WTC11 (cell line): Measurements from ENCODE around the gene NDUFV1. TPM values are rescaled to one million over a fixed set of nuclear protein-coding genes. Genes with fewer than 3 reads are reported as not detected.
"Not testable (repeated sequence)": the region's sequence is repeated elsewhere in the genome, so short reads cannot be mapped to it uniquely, and the experiment has no call there.

Experiments
- ATAC-seq: fragments of 200-7000 bp; cut with Tn5 transposase; 2 replicates; pipeline ENCODE4 v1.10.0; 2021; ENCODE audit warnings: mild to moderate bottlenecking, moderate library complexity
- CTCF ChIA-PET: fragments of 300-600 bp; sonication (Branson Sonifier 250); formaldehyde crosslinking; loops from one replicate; lab custom pipeline; 2021; ENCODE audit warnings: antibody characterized with exemption; lab: Charles Lee
- POLR2A ChIA-PET: fragments of 350-600 bp; sonication (Branson Sonifier 250); formaldehyde crosslinking; loops from one replicate; lab custom pipeline; 2021; ENCODE audit warnings: antibody characterized with exemption; lab: Charles Lee
- DNase-seq: peaks from one replicate; pipeline ENCODE4 v3.0.0; 2021; ENCODE audit warnings: low spot score
- H3K27ac Mint-ChIP-seq: 2 replicates; pipeline ENCODE4 v1.8.0; 2021; ENCODE audit warnings: mixed read lengths
- H3K27me3 Mint-ChIP-seq: 2 replicates; pipeline ENCODE4 v1.8.0; 2021; ENCODE audit warnings: low read depth, mild to moderate bottlenecking, moderate library complexity, mixed read lengths
- H3K36me3 Mint-ChIP-seq: 2 replicates; pipeline ENCODE4 v1.8.0; 2021; ENCODE audit warnings: mixed read lengths
- H3K4me1 Mint-ChIP-seq: 2 replicates; pipeline ENCODE4 v1.8.0; 2022; ENCODE audit warnings: mixed read lengths
- H3K4me3 Mint-ChIP-seq: 2 replicates; pipeline ENCODE4 v1.8.0; 2021; ENCODE audit warnings: mild to moderate bottlenecking, moderate library complexity, mixed read lengths
- H3K9me3 Mint-ChIP-seq: 2 replicates; pipeline ENCODE4 v1.8.0; 2021; ENCODE audit warnings: mixed read lengths
- JUN ChIP-seq: sonication (generic); formaldehyde crosslinking; IDR thresholded peaks from 2 replicates; pipeline ENCODE4 v1.8.0; 2023; ENCODE audit warnings: mild to moderate bottlenecking, missing genetic modification reagents
- PREB ChIP-seq: sonication (generic); formaldehyde crosslinking; IDR thresholded peaks from 2 replicates; pipeline ENCODE4 v1.8.1; 2022; ENCODE audit warnings: mild to moderate bottlenecking, missing genetic modification reagents, moderate library complexity, borderline replicate concordance
- SMAD3 ChIP-seq: sonication (generic); formaldehyde crosslinking; IDR thresholded peaks from 2 replicates; pipeline ENCODE4 v1.8.0; 2022; ENCODE audit warnings: missing genetic modification reagents, mild to moderate bottlenecking, borderline replicate concordance
- SP1 ChIP-seq: sonication (generic); formaldehyde crosslinking; conservative IDR thresholded peaks from 2 replicates; pipeline ENCODE4 v1.8.1; 2022; ENCODE audit warnings: missing genetic modification reagents
- ZBTB21 ChIP-seq: sonication (generic); formaldehyde crosslinking; IDR thresholded peaks from 2 replicates; pipeline ENCODE4 v1.8.1; 2023; ENCODE audit warnings: mild to moderate bottlenecking, missing genetic modification reagents, borderline replicate concordance
- ZMAT4 ChIP-seq: fragments of 250-450 bp; sonication (Bioruptor Pico); IDR thresholded peaks from 2 replicates; pipeline ENCODE4 v1.9.0; 2021; ENCODE audit warnings: mild to moderate bottlenecking
- ZNF423 ChIP-seq: fragments of 250-450 bp; sonication (Bioruptor Pico); IDR thresholded peaks from 2 replicates; pipeline ENCODE4 v2.1.2; 2022; ENCODE audit warnings: mild to moderate bottlenecking, moderate library complexity
- ZNF512 ChIP-seq: sonication (generic); formaldehyde crosslinking; IDR thresholded peaks from 2 replicates; pipeline ENCODE4 v1.8.1; 2022; ENCODE audit warnings: missing genetic modification reagents, borderline replicate concordance
- ZNF671 ChIP-seq: fragments of 250-450 bp; sonication (Bioruptor Pico); IDR thresholded peaks from 2 replicates; pipeline ENCODE4 v1.8.0; 2021; ENCODE audit warnings: mild to moderate bottlenecking
- total RNA-seq: library from RNA; stranded (reverse); gene quantifications from 3 replicates; pipeline ENCODE4 v1.2.3, GENCODE V29; 2021
- TF ChIP-seq, protein P1 (sequence below): sonication (generic); formaldehyde crosslinking; IDR thresholded peaks from 2 replicates; pipeline ENCODE4 v1.8.0; 2022; ENCODE audit warnings: mild to moderate bottlenecking, missing genetic modification reagents

Gene NDUFV1
- total RNA-seq, 1 experiment from 2014 or later: 231 TPM

DNA sequence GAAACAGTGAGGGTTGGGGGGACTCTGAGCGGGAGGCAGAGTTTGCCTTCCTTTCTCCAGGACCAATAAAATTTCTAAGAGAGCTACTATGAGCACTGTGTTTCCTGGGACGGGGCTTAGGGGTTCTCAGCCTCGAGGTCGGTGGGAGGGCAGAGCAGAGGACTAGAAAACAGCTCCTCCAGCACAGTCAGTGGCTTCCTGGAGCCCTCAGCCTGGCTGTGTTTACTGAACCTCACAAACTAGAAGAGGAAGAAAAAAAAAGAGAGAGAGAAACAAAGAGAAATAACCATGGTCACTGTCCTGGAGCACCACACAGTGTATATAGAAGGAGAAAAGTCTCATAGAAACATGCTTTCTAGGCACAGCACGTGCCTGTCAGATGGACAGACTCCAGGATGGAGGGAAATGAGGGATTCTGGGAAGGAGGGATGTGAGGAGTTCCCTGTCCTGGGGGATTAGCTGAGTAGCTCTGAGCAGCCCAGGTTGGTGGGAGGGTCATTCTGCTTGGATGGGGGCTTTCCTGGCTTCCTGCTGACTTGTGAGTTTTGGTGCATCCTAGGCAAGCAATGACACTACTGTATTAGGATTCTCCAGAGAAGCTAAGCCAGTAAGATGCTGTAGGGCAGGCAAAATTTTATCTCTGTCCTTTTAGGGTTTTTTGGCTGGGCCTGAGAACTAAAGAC is 20.0 kb upstream of the NDUFV1 start:
- peak overlapping the region; percentile 29; the same call in 1 of the 2 replicates for H3K27ac Mint-ChIP-seq
- H3K4me1 Mint-ChIP-seq: peaks cover 28% of the 10 kb centered on the region
- POLR2A ChIA-PET: no interaction called here
- H3K27me3 Mint-ChIP-seq: no peaks in the 10 kb centered on the region
- no peak overlapping the region for H3K4me3 Mint-ChIP-seq
- CTCF ChIA-PET: interaction anchor here (1.2 kb wide), 1 partner anchor 27 kb away, joined by 4 read pairs; no protein-coding TSS in a partner anchor
- no peaks in the 10 kb centered on the region for H3K9me3 Mint-ChIP-seq
- no peak for DNase-seq
- peaks cover 36% of the 10 kb centered on the region for H3K36me3 Mint-ChIP-seq
- no peak for ATAC-seq
- TF ChIP-seq JUN (CRISPR knock-in tag): no peak
- no peak for TF ChIP-seq SMAD3 (CRISPR knock-in tag)
- peak; percentile 62; the same call in 1 of the 2 replicates for TF ChIP-seq ZMAT4 (CRISPR knock-in tag)

- no peak for ATAC-seq
- H3K36me3 Mint-ChIP-seq: peaks cover 36% of the 10 kb centered on the region
Measured at GRCh38 chr11:67588136-67588503, 18.6 kb upstream of the NDUFV1 start.

DNA sequence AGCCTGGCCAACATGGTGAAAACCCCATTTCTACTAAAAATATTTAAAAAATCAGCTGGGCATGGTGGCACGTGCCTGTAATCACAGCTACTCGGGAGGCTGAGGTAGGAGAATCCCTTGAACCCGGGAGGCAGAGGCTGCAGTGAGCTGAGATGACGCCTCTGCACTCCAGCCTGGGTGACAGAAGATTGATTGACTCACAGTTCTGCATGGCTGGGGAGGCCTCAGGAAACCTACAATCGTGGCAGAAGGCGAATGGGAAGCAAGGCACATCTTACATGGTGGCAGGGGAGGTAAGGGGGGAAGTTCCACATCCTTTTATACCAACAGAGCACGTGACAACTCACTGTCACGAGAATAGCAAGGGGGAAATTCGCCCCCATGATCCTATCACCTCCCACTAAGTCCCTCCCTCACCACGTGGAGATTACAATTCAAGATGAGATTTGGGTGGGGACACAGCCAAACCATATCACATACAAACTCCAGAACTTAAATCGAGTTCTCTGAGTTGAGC is 17.8 kb upstream of the NDUFV1 start:
- Mint-ChIP-seq H3K4me1 (peaks cover 26% of the 10 kb centered on the region), H3K36me3 (peaks cover 36% of the 10 kb centered on the region), H3K27ac (0 out of 2 replicates have a peak overlapping the region, but pooled peaks have one; percentile 72)
- H3K9me3 Mint-ChIP-seq, POLR2A ChIA-PET, DNase-seq, CTCF ChIA-PET, H3K4me3 Mint-ChIP-seq, ATAC-seq, H3K27me3 Mint-ChIP-seq: not testable (repeated sequence)

More at GRCh38 chr11:67588136-67588503, 18.6 kb upstream of the NDUFV1 start:
- ChIA-PET POLR2A (no interaction called here), CTCF (no interaction called here)
- H3K27ac Mint-ChIP-seq: peak overlapping the region; percentile 60; the same call in 1 of the 2 replicates
- no peaks in the 10 kb centered on the region for H3K27me3 Mint-ChIP-seq
- peaks cover 23% of the 10 kb centered on the region for H3K4me1 Mint-ChIP-seq
- H3K4me3 Mint-ChIP-seq: no peak overlapping the region
- TF ChIP-seq ZNF423 (no peak), ZNF671 (no peak)
- DNase-seq: no peak
- no peaks in the 10 kb centered on the region for H3K9me3 Mint-ChIP-seq

- Mint-ChIP-seq H3K9me3 (peaks cover 14% of the 10 kb centered on the region), H3K36me3 (peaks cover 15% of the 10 kb centered on the region), H3K27me3 (peaks cover 5% of the 10 kb centered on the region)
- POLR2A ChIA-PET: no interaction called here
- TF ChIP-seq ZBTB21 (CRISPR knock-in tag) (no peak), PREB (CRISPR knock-in tag) (no peak), SP1 (CRISPR knock-in tag) (no peak), ZNF423 (no peak), ZNF512 (CRISPR knock-in tag) (no peak)
- TF ChIP-seq, protein P1, sequence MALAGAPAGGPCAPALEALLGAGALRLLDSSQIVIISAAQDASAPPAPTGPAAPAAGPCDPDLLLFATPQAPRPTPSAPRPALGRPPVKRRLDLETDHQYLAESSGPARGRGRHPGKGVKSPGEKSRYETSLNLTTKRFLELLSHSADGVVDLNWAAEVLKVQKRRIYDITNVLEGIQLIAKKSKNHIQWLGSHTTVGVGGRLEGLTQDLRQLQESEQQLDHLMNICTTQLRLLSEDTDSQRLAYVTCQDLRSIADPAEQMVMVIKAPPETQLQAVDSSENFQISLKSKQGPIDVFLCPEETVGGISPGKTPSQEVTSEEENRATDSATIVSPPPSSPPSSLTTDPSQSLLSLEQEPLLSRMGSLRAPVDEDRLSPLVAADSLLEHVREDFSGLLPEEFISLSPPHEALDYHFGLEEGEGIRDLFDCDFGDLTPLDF (CRISPR knock-in tag): no peak
- TF ChIP-seq, all 79 proteins: peak for 0
- Mint-ChIP-seq H3K27ac (no peak overlapping the region), H3K4me3 (no peak overlapping the region), H3K4me1 (peaks cover 14% of the 10 kb centered on the region)
- ATAC-seq: peak; percentile 53
- CTCF ChIA-PET: interaction anchor here (0.8 to 2.5 kb wide), 4 partner anchors 9 to 21 kb away, joined by 3 to 14 read pairs (median 4); partner anchors contain the start of gene GSTP1
- DNase-seq: no peak
Measured at GRCh38 chr11:67592880-67593564, 13.7 kb upstream of the NDUFV1 start.
